Globus pallidus (tissue), 1 donor: ENCODE measurements around the gene CFAP61.
"Not testable (repeated sequence)": the region's sequence is repeated elsewhere in the genome, so short reads cannot be mapped to it uniquely, and the experiment has no call there.

Source experiments
- DNase-seq: peaks from one replicate; pipeline ENCODE4 v3.0.0-alpha.2; 2015; ENCODE audit warnings: low spot score

The CFAP61 gene

DNA sequence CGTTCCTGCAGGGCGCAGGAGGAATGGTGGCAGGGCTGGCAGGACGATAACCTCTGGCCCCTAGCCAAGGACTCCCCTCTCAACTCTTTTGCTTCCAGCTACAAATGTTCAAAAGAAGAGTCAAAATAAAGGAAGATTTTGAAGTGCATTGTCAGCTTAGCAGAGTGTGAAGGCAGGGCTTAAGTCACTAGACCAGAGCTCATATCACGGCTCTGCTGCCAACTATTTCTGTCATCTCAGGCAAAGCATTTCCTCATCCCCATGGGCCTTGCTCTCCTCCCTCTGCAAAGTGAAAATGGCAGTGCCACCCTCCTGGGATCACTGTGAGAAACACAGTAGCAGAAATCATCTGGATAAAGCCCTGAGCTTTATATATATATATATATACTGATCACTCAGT, 36.7 kb downstream of the CFAP61 start:
- DNase-seq: no peak

- DNase-seq: no peak
These were observed 37.6 kb downstream of the CFAP61 start for GRCh38 chr20:20089939-20090338.

DNA sequence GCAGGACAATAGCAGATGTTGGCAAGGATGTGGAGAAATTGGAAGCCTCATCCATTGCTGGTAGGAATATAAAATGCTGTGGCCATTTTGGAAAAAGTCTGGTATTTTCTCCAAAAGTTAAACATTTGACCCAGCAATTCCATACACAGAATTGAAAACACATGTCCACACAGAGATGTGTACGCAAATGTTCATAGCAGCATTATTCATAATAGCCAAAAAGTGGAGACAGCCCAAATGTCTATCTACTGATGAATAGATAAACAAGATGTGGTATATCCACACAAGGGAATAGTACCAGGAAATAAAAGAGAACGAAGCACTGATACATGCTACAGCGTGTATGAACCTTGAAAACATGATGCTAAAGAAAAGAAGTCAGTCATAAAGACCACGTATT, 40.5 kb downstream of the CFAP61 start:
- no peak for DNase-seq

DNA sequence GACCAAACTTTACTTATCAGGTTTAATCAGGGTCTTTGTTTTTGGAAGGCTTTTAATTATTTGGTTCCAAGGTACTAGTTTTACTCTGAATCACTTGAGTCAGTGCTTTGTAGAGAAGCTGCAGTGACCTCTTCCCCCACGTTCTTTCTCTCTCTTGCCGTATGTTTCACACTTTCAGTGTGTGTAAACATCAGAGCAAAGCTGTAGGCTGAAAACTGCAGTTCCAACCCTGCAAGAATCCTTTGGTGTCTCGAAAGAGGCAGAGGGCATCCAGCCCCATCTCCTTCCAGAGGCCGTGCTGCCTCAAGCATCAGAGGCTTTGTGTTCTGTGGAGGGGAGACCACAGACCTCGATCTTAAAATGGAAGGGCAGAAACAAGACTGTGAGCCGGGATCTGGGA, 42.1 kb downstream of the CFAP61 start:
- no peak for DNase-seq

DNA sequence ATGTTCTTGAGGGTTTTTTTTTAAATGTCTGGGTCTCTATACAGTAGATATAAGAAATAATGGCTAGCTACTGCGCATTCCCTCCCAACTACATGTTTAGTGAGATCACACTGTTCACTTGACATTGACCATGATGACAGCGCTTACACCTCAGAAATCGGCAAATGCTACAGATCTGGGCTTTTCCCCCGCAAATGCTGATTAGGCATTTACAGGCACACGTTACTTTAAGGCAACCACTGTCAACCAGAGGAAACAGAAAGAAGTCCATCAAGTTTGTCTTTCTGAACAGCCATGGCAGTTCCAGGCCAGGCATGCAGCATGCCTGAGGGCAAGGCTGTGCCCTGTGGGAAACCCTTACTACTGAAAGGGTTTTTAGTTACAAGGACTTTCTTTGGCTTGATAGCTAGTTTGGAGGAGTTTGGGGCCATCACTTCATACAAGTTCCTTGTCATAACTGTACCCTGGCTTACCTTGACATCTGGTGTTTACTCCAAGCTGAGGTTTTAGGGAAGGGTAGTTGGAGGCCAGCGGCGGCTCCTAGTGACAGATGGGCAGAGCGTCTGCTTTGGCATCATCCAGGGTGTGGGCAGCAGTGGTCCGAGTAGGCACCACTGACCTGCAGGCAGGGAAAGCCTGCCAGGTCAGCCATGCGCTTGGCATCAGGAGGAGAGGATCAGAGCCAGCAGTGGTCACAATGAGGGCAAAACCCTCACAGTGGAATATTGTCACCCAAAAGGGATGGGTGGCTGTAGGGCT, 43.0 kb downstream of the CFAP61 start:
- DNase-seq: no peak

DNA sequence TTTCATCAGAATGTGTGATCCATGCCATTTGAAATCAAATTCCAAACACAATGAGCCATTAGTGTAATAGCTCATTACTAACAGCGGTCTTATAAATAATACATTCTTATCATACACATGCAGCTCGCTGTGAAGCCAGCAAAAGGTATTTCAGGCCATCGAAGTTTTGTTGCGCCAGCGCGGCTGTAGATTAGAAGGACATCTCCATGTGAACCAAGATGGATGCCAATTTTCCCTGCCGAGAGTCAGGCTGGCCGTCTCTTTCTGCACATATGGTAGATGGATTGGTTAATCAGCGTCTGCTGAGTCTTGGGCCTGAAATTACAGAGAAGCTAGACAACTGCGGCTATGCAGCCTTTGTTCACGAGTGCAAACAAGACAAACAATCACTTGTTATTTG, 44.1 kb downstream of the CFAP61 start:
- no peak for DNase-seq

DNA sequence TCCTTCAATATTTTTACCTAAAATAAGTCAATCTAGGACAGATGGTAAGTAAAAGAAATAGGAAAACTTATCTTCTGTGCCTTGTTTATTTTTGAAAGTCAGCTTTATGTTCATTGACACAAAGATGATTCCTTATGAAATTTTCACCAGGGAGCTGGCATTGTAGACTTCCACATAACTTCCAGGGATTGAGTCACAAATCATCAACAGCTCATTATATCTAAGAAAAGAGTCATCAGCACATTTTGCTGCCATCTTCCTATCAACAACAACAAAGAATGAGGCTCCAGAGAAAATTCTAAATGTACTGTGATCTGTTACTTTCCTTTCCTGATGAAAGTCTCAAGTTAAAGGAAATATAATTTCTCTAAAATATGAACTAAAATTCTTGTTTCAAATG, 48.5 kb downstream of the CFAP61 start:
- no peak for DNase-seq

GRCh38 chr20:20102163-20102562, 49.8 kb downstream of the CFAP61 start:
- DNase-seq: no peak

GRCh38 chr20:20102716-20103258, 50.5 kb downstream of the CFAP61 start:
- DNase-seq: no peak

GRCh38 chr20:20103486-20103885, 51.2 kb downstream of the CFAP61 start:
- no peak for DNase-seq

DNA sequence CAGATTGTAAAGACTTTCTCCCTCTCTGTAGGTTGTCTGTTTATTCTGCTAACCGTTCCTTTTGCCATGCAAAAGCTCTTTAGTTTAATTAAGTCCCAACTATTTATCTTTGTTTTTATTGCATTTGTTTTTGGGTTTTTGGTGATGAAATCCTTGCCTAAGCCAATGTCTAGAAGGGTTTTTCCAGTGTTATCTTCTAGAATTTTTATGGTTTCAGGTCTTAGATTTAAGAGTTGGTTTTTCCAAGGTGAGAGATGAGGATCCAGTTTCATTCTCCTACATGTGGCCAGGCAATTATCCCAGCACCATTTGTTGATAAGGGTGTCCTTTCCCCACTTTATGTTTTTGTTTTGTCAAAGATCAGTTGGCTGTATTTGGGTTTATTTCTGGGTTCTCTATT, 70.9 kb downstream of the CFAP61 start:
- DNase-seq: not testable (repeated sequence)

DNA sequence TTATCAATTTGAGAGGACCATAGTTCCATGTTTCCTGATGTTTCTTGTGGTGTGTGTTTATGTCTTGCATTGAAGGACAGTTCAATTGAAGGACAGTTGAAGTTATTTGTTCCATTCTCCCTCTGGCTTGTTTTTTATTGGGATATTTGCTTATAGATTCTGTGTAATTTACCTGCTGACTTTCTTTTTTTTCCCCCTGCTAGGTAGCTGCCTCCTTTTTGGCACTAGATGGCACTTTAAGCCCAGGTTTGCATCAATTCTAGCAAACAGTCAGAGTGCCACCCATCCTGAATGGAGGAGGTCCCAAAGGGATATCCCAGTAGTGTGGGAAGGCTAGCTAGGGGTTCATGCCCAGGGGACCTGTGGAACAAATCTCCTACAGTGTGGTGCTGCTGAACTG, 78.1 kb downstream of the CFAP61 start:
- no peak for DNase-seq

GRCh38 chr20:20134941-20135575, 82.7 kb downstream of the CFAP61 start:
- no peak for DNase-seq

DNA sequence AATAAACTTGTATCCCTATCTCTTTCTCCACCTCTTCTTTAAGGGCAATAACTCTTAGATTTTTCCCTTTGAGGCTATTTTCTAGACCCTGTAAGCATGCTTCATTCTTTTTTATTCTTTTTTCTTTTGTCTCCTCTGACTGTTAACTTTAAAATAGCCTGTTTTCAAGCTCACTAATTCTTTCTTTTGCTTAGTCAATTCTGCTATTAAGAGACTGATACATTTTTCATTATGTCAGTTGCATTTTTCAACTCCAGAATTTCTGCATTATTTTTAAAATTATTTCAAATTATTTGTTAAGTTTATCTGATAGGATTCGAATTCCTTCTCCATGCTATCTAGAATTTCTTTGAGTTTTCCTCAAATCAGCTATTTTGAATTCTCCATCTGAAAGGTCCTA, 84.0 kb downstream of the CFAP61 start:
- DNase-seq: no peak

GRCh38 chr20:20137851-20138250, 85.5 kb downstream of the CFAP61 start:
- DNase-seq: no peak

- DNase-seq: no peak
These were observed 86.2 kb downstream of the CFAP61 start for GRCh38 chr20:20138301-20139064.

DNA sequence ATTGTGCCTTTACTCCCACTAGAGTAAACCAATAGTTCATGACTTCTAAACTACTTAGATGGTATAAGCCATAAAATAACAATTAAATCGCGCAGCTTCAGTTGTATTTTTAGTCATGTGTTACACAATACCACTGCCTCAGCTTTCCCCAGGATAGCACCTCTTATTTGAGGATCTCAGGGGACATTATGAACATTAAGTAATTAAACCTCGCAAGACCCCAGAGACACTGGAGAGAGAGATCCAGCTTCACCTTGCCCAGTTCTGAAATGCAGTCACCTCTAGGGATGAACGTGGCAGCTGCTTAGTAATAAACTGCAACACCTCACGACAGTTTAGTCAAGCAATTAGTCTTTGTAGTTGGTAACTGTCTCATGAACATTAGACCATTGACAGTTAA, 87.1 kb downstream of the CFAP61 start:
- DNase-seq: no peak

DNA sequence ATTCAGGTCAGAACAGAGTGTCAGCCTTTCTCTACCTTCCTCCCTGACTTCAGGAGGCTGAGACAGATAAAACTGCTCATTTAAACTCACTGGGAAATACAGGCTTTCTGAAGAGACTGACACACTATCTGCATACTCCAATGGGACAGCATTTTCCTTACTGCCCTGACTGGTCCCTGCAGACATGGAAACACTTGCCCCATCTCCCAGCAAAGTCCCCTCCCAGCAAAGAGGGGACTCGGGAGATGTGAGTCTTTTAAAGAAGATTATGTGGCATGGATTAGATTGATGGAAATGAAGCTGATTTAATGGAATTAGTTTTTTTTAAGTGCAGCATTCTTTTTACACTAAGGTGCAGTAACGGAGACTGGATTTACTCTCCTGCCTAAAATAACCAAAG, 90.8 kb downstream of the CFAP61 start:
- DNase-seq: no peak

GRCh38 chr20:20143646-20144045, 91.3 kb downstream of the CFAP61 start:
- DNase-seq: no peak

DNA sequence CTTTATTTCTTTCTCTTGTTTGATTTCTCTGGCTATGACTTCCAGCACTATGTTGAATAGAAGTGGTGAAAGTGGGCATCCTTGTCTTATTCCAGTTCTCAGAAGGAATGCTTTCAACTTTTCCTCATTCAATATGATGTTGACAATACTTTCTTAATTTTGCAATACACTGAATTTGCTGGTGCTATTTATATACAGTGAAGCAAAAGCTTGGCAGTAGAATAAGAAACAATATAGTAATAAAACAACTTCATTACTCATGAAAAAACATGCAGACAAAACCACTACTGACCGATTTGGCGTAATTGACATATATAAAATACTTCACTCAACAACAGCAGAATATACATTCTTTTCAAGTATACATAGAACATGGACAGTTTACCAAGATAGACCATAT, 96.4 kb downstream of the CFAP61 start:
- DNase-seq: no peak

GRCh38 chr20:20150241-20150640, 97.9 kb downstream of the CFAP61 start:
- no peak for DNase-seq

GRCh38 chr20:20160520-20160919, 108.2 kb downstream of the CFAP61 start:
- DNase-seq: no peak

DNA sequence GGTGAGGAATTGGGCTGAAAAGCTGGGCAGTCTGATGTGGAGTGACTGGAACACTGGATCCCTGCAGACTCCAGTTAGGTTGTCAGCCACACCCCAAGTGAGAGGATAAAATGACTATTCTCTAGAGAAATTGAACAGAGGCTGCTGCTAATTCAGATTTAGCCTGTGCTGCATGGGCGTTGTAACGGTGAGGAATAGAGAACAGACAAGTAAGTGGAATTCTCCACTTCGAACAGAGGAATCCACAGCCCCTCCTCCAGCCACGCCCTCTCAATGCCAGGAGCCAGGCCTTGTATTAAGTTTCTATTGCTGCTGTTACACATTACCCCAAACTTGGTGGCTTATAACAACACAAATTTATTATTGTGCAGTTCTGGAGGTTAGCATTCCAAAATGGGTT, 109.3 kb downstream of the CFAP61 start:
- DNase-seq: no peak
